GM23338 (cell line): ENCODE results near the gene RELL1. TPM values are rescaled to one million over a fixed set of nuclear protein-coding genes. Genes with fewer than 3 reads are reported as not detected.

Experiments
- ATAC-seq: fragments of 200-7000 bp; cut with Tn5 transposase; 3 replicates; pipeline ENCODE4 v1.9.1; 2020
- DNase-seq: peaks from one replicate; pipeline ENCODE4 v3.0.0-alpha.2; 2015; ENCODE audit warnings: low spot score
- H2AFZ ChIP-seq: fragments of 200-600 bp; sonication (generic); 2 replicates; pipeline ENCODE4 v1.8.0; 2016; ENCODE audit warnings: antibody characterized with exemption, mild to moderate bottlenecking, moderate library complexity
- H3F3A ChIP-seq: fragments of 200-600 bp; sonication (generic); replicated peaks from 2 replicates; pipeline ENCODE4 v1.8.0; 2017; ENCODE audit warnings: antibody characterized with exemption, mixed run types, low read depth
- H3K27ac ChIP-seq: fragments of 200-600 bp; sonication (generic); 2 replicates; pipeline ENCODE4 v1.6.1; 2016; ENCODE audit warnings: low read depth
- H3K27me3 ChIP-seq: fragments of 200-600 bp; sonication (generic); 2 replicates; pipeline ENCODE4 v1.8.0; 2016; ENCODE audit warnings: mild to moderate bottlenecking, mixed run types, moderate library complexity; ENCODE audit not compliant: insufficient read depth
- H3K36me3 ChIP-seq: fragments of 200-600 bp; sonication (generic); 2 replicates; pipeline ENCODE4 v1.8.0; 2016; ENCODE audit warnings: mild to moderate bottlenecking; ENCODE audit not compliant: insufficient read depth
- H3K4me1 ChIP-seq: fragments of 200-600 bp; sonication (generic); 2 replicates; pipeline ENCODE4 v1.8.0; 2016; ENCODE audit warnings: mild to moderate bottlenecking, moderate library complexity; ENCODE audit not compliant: insufficient read depth
- H3K4me2 ChIP-seq: fragments of 200-600 bp; sonication (generic); 2 replicates; pipeline ENCODE4 v1.7.1; 2017; ENCODE audit warnings: mixed run types
- H3K4me3 ChIP-seq: fragments of 200-600 bp; sonication (generic); 2 replicates; pipeline ENCODE4 v1.6.1; 2016; ENCODE audit warnings: mixed run types
- H3K79me2 ChIP-seq: fragments of 200-600 bp; sonication (generic); replicated peaks from 2 replicates; pipeline ENCODE4 v1.8.0; 2017; ENCODE audit warnings: mild to moderate bottlenecking; ENCODE audit not compliant: insufficient read depth
- H3K9me2 ChIP-seq: fragments of 200-600 bp; sonication (generic); 2 replicates; pipeline ENCODE4 v1.8.0; 2017; ENCODE audit not compliant: insufficient read depth
- H4K20me1 ChIP-seq: fragments of 200-600 bp; sonication (generic); replicated peaks from 2 replicates; pipeline ENCODE4 v1.8.0; 2017; ENCODE audit warnings: mild to moderate bottlenecking; ENCODE audit not compliant: insufficient read depth
- H3K27ac Mint-ChIP-seq: 2 replicates; pipeline ENCODE4 v1.8.0; 2020; ENCODE audit warnings: inconsistent platforms, mild to moderate bottlenecking, moderate library complexity, mixed read lengths
- H3K27me3 Mint-ChIP-seq: 3 replicates; pipeline ENCODE4 v1.8.0; 2022; ENCODE audit warnings: low read depth, mild to moderate bottlenecking, moderate library complexity, mixed read lengths, inconsistent platforms; ENCODE audit not compliant: insufficient read depth, poor library complexity
- H3K36me3 Mint-ChIP-seq: 3 replicates; pipeline ENCODE4 v1.8.0; 2021; ENCODE audit warnings: low read depth, mild to moderate bottlenecking, inconsistent platforms, moderate library complexity, mixed read lengths
- H3K4me1 Mint-ChIP-seq: 3 replicates; pipeline ENCODE4 v1.8.0; 2020; ENCODE audit warnings: mild to moderate bottlenecking, inconsistent platforms, mixed read lengths
- H3K4me3 Mint-ChIP-seq: 3 replicates; pipeline ENCODE4 v1.8.0; 2021; ENCODE audit warnings: moderate library complexity, mild to moderate bottlenecking, inconsistent platforms, mixed read lengths
- H3K9me3 Mint-ChIP-seq: 3 replicates; pipeline ENCODE4 v1.8.0; 2020; ENCODE audit warnings: moderate library complexity, mild to moderate bottlenecking, inconsistent platforms, mixed read lengths
- CREB1 ChIP-seq: fragments of 250-450 bp; sonication (Bioruptor Pico); IDR thresholded peaks from 2 replicates; pipeline ENCODE4 v1.5.0; 2020; ENCODE audit warnings: low read depth, mild to moderate bottlenecking, moderate library complexity
- EZH2 ChIP-seq: fragments of 200-600 bp; sonication (generic); IDR thresholded peaks from one replicate; pipeline ENCODE4 v1.8.0; 2017; ENCODE audit warnings: antibody characterized with exemption, mild to moderate bottlenecking, low read depth; ENCODE audit not compliant: unreplicated experiment
- EZH2phosphoT487 ChIP-seq: fragments of 200-600 bp; sonication (generic); IDR thresholded peaks from one replicate; pipeline ENCODE4 v1.8.1; 2018; ENCODE audit warnings: antibody characterized with exemption; ENCODE audit not compliant: unreplicated experiment
- JUNB ChIP-seq: IDR thresholded peaks from one replicate; pipeline ENCODE4 v1.6.1; 2016; ENCODE audit warnings: antibody characterized with exemption; ENCODE audit not compliant: unreplicated experiment
- NANOG ChIP-seq: IDR thresholded peaks from 2 replicates; pipeline ENCODE4 v1.6.1; 2016; ENCODE audit warnings: antibody characterized with exemption, borderline replicate concordance
- POLR2AphosphoS5 ChIP-seq: IDR thresholded peaks from 2 replicates; pipeline ENCODE4 v1.6.1; 2016; ENCODE audit warnings: antibody characterized with exemption, low read depth
- STAT1 ChIP-seq: IDR thresholded peaks from one replicate; pipeline ENCODE4 v1.6.1; 2016; ENCODE audit warnings: antibody characterized with exemption; ENCODE audit not compliant: unreplicated experiment
- ZNF331 ChIP-seq: fragments of 250-450 bp; sonication (Bioruptor Pico); IDR thresholded peaks from 2 replicates; pipeline ENCODE4 v1.5.0; 2020; ENCODE audit warnings: low read depth, mild to moderate bottlenecking, moderate library complexity
- long read RNA-seq: library from polyadenylated mRNA; unstranded; transcript quantifications from one replicate; pipeline ENCODE4 v2.0.0, GENCODE V29; 2020; ENCODE audit not compliant: unreplicated experiment
- polyA plus RNA-seq: library from polyadenylated mRNA; unstranded; fragments of >200 nt; fragmentation: Nextera tagmentation; extraction: Ambion mirVana; gene quantifications from 2 replicates; pipeline ENCODE4 v1.2.1, GENCODE V29; 2016
- total RNA-seq: library from RNA; depleted of rRNA; stranded (reverse); fragments of >200 nt; shearing (Covaris generic); gene quantifications from 2 replicates; pipeline ENCODE4 v1.2.3, GENCODE V29; 2014; rRNA removed
- TF ChIP-seq, protein P1 (sequence below): fragments of 250-450 bp; sonication (Bioruptor Pico); IDR thresholded peaks from 2 replicates; pipeline ENCODE4 v1.5.0; 2020; ENCODE audit warnings: mild to moderate bottlenecking, moderate library complexity
- TF ChIP-seq, protein P2 (sequence below), 2 experiments: fragments of 200-600 bp in 1 of 2; sonication (generic) in 1 of 2; conservative IDR thresholded peaks; 2 replicates each; pipeline versions ENCODE4 v1.5.1 to v1.6.1; 2016 to 2017; ENCODE audit warnings: antibody characterized with exemption in 2 of 2, low read depth in 2 of 2, mild to moderate bottlenecking in 2 of 2, moderate library complexity in 1 of 2

RELL1 gene, protein sequence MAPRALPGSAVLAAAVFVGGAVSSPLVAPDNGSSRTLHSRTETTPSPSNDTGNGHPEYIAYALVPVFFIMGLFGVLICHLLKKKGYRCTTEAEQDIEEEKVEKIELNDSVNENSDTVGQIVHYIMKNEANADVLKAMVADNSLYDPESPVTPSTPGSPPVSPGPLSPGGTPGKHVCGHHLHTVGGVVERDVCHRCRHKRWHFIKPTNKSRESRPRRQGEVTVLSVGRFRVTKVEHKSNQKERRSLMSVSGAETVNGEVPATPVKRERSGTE
- 27.0 and 28.5 TPM in 2 replicates for total RNA-seq
- 1.9 and 2.8 TPM in 2 replicates for polyA plus RNA-seq
- long read RNA-seq, partial matches to known transcripts, result 0 of 9 reads
- long read RNA-seq, other reads (novel, unspliced or antisense), result 9 of 9 reads

DNA sequence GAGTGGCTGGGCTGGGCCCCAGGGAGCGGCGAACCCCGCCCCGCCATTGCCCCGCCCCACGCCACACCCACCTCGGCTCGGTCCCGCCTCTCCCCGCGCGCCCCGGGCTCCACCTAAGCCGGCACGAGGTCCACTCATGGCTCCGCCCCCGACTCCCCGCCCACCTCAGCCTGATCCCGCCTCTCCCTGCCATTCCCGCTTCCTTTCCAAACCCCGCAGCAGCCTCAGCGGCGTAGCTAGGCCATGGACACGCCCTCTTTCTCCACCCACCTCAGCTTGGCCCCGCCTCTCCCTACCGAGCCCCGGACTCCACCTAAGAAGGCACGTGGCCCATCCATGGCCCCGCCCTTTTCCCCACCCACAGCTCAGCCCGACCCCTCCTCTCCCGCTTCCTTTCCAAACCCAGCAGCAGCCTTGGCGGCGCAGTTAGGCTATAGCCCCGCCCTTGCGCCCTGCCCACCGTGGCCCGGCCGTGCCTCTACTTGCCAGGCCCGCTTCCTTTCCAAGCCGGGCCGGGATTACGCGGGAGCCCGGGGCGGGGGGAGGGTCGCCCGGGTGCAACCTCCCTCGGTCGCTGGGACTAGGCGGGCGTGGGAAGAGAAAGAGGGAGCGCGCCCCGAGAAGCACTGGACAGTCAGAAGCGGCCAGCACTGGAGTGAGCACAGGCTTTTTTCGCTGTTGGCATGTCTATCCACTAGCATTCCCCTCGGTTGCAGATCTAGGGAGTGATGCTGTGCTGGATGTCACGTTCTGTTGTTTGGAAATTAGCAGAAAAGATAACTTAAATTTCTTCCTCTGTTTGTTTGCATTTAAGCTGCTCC lies at the start of gene RELL1:
Gene RELL1 (minus strand): TSS at position 4 of the 821 bp plus-strand sequence. CDS start 89 bp downstream, outside the sequence.
- H3K79me2 ChIP-seq, result peaks cover 28% of the 10 kb centered on the region
- H3K9me3 Mint-ChIP-seq, result peaks cover 3% of the 10 kb centered on the region; the same call in 1 of the 3 replicates
- peak within 1 kb of the TSS; percentile 81 for H3K4me3 Mint-ChIP-seq
- peaks cover 32% of the 10 kb centered on the region for H3K4me1 ChIP-seq
- peaks cover 24% of the 10 kb centered on the region for H3K27me3 ChIP-seq
- peaks cover 12% of the 10 kb centered on the region for H3K36me3 Mint-ChIP-seq
- H4K20me1 ChIP-seq, result peaks cover 9% of the 10 kb centered on the region
- ATAC-seq, result peak; percentile 85
- no peaks in the 10 kb centered on the region for H3K9me2 ChIP-seq
- peak; percentile 99 for DNase-seq
- no peaks in the 10 kb centered on the region for H3F3A ChIP-seq
- no peaks in the 10 kb centered on the region for H3K36me3 ChIP-seq
- peak within 1 kb of the TSS; percentile 89 for H2AFZ ChIP-seq
- TF ChIP-seq STAT1 (no peak), POLR2AphosphoS5 (peak; percentile 52), NANOG (no peak)
- peaks cover 15% of the 10 kb centered on the region for H3K27me3 Mint-ChIP-seq
- H3K27ac ChIP-seq, result no peak within 1 kb of the TSS
- peaks cover 36% of the 10 kb centered on the region for H3K4me1 Mint-ChIP-seq
- H3K27ac Mint-ChIP-seq, result no peak within 1 kb of the TSS
- peak within 1 kb of the TSS; percentile 86 for H3K4me2 ChIP-seq
- H3K4me3 ChIP-seq, result peak within 1 kb of the TSS; percentile 60

DNA sequence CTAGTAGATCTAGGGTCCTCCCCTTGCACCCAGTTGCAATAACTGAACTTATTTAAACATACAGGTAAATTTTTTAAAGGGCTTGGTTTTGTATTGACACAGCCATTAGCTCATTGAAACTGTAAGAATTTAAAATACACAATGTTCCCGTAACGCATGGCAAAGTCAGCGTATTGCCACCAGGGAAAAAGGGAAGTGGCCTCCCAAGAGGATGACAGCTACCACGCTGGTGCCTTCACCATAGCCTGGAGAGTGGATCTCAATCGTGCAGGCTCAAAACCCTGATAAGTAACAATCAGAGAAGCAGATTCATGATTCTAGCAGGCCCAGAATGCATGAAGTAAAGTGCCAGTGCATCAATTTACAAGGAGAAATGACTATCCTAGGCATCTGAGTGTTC lies 49.4 kb upstream of the RELL1 start:
- ATAC-seq, result no peak

More for the DNA sequence above, 49.4 kb upstream of the RELL1 start:
- no peak overlapping the region for H3K4me3 Mint-ChIP-seq
- Histone ChIP-seq H3F3A (no peaks in the 10 kb centered on the region), H3K36me3 (no peaks in the 10 kb centered on the region), H3K4me2 (no peak overlapping the region), H4K20me1 (no peaks in the 10 kb centered on the region), H2AFZ (no peak overlapping the region), H3K9me2 (peaks cover 16% of the 10 kb centered on the region; the same call in 1 of the 2 replicates), H3K27ac (no peak overlapping the region), H3K4me3 (no peak overlapping the region), H3K27me3 (no peaks in the 10 kb centered on the region), H3K4me1 (0 out of 2 replicates have a peak, but pooled peaks cover 3% of the 10 kb centered on the region), H3K79me2 (no peaks in the 10 kb centered on the region)
- no peaks in the 10 kb centered on the region for H3K27me3 Mint-ChIP-seq
- peaks cover 12% of the 10 kb centered on the region; the same call in 2 of the 3 replicates for H3K36me3 Mint-ChIP-seq
- TF ChIP-seq EZH2phosphoT487 (no peak), CREB1 (CRISPR knock-in tag) (no peak), STAT1 (no peak), ZNF331 (CRISPR knock-in tag) (no peak), JUNB (no peak), EZH2 (no peak)
- TF ChIP-seq, protein P1, sequence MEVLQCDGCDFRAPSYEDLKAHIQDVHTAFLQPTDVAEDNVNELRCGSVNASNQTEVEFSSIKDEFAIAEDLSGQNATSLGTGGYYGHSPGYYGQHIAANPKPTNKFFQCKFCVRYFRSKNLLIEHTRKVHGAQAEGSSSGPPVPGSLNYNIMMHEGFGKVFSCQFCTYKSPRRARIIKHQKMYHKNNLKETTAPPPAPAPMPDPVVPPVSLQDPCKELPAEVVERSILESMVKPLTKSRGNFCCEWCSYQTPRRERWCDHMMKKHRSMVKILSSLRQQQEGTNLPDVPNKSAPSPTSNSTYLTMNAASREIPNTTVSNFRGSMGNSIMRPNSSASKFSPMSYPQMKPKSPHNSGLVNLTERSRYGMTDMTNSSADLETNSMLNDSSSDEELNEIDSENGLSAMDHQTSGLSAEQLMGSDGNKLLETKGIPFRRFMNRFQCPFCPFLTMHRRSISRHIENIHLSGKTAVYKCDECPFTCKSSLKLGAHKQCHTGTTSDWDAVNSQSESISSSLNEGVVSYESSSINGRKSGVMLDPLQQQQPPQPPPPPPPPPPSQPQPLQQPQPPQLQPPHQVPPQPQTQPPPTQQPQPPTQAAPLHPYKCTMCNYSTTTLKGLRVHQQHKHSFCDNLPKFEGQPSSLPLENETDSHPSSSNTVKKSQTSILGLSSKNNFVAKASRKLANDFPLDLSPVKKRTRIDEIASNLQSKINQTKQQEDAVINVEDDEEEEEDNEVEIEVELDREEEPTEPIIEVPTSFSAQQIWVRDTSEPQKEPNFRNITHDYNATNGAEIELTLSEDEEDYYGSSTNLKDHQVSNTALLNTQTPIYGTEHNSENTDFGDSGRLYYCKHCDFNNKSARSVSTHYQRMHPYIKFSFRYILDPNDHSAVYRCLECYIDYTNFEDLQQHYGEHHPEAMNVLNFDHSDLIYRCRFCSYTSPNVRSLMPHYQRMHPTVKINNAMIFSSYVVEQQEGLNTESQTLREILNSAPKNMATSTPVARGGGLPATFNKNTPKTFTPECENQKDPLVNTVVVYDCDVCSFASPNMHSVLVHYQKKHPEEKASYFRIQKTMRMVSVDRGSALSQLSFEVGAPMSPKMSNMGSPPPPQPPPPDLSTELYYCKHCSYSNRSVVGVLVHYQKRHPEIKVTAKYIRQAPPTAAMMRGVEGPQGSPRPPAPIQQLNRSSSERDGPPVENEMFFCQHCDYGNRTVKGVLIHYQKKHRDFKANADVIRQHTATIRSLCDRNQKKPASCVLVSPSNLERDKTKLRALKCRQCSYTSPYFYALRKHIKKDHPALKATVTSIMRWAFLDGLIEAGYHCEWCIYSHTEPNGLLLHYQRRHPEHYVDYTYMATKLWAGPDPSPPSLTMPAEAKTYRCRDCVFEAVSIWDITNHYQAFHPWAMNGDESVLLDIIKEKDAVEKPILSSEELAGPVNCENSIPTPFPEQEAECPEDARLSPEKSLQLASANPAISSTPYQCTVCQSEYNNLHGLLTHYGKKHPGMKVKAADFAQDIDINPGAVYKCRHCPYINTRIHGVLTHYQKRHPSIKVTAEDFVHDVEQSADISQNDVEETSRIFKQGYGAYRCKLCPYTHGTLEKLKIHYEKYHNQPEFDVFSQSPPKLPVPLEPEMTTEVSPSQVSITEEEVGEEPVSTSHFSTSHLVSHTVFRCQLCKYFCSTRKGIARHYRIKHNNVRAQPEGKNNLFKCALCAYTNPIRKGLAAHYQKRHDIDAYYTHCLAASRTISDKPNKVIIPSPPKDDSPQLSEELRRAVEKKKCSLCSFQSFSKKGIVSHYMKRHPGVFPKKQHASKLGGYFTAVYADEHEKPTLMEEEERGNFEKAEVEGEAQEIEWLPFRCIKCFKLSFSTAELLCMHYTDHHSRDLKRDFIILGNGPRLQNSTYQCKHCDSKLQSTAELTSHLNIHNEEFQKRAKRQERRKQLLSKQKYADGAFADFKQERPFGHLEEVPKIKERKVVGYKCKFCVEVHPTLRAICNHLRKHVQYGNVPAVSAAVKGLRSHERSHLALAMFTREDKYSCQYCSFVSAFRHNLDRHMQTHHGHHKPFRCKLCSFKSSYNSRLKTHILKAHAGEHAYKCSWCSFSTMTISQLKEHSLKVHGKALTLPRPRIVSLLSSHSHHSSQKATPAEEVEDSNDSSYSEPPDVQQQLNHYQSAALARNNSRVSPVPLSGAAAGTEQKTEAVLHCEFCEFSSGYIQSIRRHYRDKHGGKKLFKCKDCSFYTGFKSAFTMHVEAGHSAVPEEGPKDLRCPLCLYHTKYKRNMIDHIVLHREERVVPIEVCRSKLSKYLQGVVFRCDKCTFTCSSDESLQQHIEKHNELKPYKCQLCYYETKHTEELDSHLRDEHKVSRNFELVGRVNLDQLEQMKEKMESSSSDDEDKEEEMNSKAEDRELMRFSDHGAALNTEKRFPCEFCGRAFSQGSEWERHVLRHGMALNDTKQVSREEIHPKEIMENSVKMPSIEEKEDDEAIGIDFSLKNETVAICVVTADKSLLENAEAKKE, result no peak
- TF ChIP-seq, protein P2, sequence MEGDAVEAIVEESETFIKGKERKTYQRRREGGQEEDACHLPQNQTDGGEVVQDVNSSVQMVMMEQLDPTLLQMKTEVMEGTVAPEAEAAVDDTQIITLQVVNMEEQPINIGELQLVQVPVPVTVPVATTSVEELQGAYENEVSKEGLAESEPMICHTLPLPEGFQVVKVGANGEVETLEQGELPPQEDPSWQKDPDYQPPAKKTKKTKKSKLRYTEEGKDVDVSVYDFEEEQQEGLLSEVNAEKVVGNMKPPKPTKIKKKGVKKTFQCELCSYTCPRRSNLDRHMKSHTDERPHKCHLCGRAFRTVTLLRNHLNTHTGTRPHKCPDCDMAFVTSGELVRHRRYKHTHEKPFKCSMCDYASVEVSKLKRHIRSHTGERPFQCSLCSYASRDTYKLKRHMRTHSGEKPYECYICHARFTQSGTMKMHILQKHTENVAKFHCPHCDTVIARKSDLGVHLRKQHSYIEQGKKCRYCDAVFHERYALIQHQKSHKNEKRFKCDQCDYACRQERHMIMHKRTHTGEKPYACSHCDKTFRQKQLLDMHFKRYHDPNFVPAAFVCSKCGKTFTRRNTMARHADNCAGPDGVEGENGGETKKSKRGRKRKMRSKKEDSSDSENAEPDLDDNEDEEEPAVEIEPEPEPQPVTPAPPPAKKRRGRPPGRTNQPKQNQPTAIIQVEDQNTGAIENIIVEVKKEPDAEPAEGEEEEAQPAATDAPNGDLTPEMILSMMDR (conservative IDR thresholded peaks at IDR 0.05; ENCODE audit: low read depth in 2 of 2), result no peak
- peaks cover 5% of the 10 kb centered on the region; the same call in 2 of the 3 replicates for H3K4me1 Mint-ChIP-seq
- peaks cover 4% of the 10 kb centered on the region; the same call in 2 of the 3 replicates for H3K9me3 Mint-ChIP-seq
- no peak for DNase-seq
- H3K27ac Mint-ChIP-seq, result no peak overlapping the region
